NCI-H187 treated with DMSO at 0.1 percent for 48 hours (cell line): ENCODE data around the gene CHGA.

Source experiments
- DNase-seq: peaks from one replicate; lab custom pipeline; 2025; lab: John Stamatoyannopoulos, UW

Gene CHGA

GRCh38 chr14:92982956-92983355, 60.0 kb downstream of the CHGA start:
- no peak for DNase-seq

- no peak for DNase-seq
These were observed 61.3 kb downstream of the CHGA start for GRCh38 chr14:92984082-92984788.
